Hepatocyte (in vitro differentiated cells): ENCODE measurements around the gene NPR1.

Source experiments
- CTCF ChIP-seq: fragments of 200-600 bp; sonication (generic); IDR thresholded peaks from 2 replicates; pipeline ENCODE4 v1.5.1; 2016; ENCODE audit warnings: antibody characterized with exemption, mild to moderate bottlenecking; ENCODE audit not compliant: poor library complexity
- EZH2 ChIP-seq: fragments of 200-600 bp; sonication (generic); IDR thresholded peaks from 2 replicates; pipeline ENCODE4 v1.6.1; 2016; ENCODE audit warnings: antibody characterized with exemption, mild to moderate bottlenecking, borderline replicate concordance
- EZH2phosphoT487 ChIP-seq: fragments of 200-600 bp; sonication (generic); IDR thresholded peaks from one replicate; pipeline ENCODE4 v1.6.1; 2018; ENCODE audit warnings: antibody characterized with exemption, mild to moderate bottlenecking, low read depth, moderate library complexity; ENCODE audit not compliant: unreplicated experiment, severe bottlenecking

GRCh38 chr1:153636312-153636711 is 42.2 kb upstream of the NPR1 start:
- TF ChIP-seq CTCF (no peak), EZH2 (no peak), EZH2phosphoT487 (no peak)
